Measurements from ENCODE around the gene BPIFB6. TPM values are rescaled to one million over a fixed set of nuclear protein-coding genes. Genes with fewer than 3 reads are reported as not detected.

Gene BPIFB6
- total RNA-seq = not detected
- long read RNA-seq = 0 reads

GRCh38 chr20:33031531-33031930 is at the start of gene BPIFB6:
Gene BPIFB6, plus strand, starts transcription at chr20:33031648. Its CDS starts 0 bp downstream, at chr20:33031648.
- ATAC-seq (ENCODE audit: poor library complexity) (no peak), DNase-seq (no peak)
- intact Hi-C loops (cut with DNase I) = no loop called here

DNA sequence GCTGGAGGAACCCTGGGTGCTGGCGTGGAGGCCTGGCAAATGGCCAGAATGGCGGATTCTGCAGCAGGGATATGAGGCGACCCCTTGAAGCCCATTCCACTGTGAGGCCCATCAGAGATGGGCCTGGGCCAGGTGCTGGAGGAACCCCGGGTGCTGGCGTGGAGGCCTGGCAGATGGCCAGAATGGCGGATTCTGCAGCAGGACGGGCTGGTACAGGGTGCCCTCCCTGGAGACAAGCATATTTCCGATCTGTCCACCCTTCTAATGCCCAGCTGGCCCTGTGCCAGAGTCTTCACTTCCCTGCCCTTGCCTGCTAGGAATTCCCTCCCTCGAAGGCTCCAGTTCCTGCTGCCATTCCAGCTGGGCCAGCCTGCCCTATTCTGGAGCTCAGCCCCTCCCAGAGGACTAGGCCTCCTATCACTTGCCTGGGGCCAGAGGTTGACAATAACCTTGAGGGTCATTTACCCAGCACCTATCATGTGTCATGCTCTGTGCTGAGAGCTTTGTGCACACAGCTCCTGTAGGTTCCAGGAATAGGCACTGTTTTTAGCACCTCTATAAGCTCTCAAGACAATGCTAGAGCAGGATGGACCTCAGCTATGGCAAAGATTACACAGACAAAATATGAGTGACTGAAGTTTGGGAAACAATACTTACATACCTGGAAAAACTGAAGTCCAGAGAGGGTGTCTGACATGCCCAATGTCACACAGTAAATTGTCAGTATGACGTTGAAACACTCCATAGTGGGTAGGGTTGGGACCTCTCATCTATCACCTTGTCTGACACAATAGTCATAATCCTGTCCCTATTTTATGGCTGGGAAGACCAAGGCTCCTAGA is 48.6 kb upstream of the BPIFB6 start:
- intact Hi-C loops (cut with DNase I) = no loop called here
- DNase-seq = peak; percentile 50
- peak; percentile 90 for ATAC-seq (ENCODE audit: poor library complexity)

DNA sequence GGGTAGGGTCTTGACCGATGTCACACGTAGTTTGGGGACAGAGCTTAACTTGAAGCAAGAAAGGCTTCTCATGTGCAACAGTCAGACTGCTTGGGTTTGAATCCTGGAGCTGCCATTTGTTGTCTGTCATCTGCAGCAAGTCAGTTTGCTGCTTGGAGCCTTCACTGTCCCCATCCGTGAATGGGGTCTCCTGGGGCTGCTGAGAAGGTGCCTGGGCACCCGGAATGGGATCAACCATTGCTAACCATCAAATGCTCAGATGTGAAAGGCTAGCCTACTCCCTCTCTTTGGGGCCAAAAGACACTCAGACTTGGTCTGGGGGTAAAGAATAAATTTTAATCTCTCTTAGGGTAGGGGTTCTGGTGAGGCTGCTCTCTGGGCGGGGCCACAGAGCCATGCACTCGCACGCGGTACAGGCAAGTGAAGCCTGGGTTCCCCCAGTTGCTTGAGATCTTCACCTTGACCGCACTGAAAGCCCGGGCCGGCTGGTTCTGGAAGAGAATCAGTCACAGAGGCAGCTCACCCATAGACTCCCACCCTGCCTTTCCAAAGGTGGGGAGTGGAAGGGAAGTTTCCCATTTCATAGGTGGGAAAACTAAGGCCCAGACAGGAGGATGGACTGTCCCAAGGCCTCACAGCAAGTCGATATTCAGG is 47.9 kb upstream of the BPIFB6 start:
- ATAC-seq (ENCODE audit: poor library complexity) (no peak), DNase-seq (no peak)
- intact Hi-C loops (cut with DNase I) = no loop called here

- intact Hi-C loops (cut with DNase I) = no loop called here
- ATAC-seq (ENCODE audit: poor library complexity) (no peak), DNase-seq (peak; percentile 22)
Observed at GRCh38 chr20:32984196-32984595, 47.3 kb upstream of the BPIFB6 start.

- intact Hi-C loops (cut with DNase I) = no loop called here
- ATAC-seq (ENCODE audit: poor library complexity) = no peak
- DNase-seq = peak; percentile 22
Observed at GRCh38 chr20:32984631-32985354, 46.7 kb upstream of the BPIFB6 start.

DNA sequence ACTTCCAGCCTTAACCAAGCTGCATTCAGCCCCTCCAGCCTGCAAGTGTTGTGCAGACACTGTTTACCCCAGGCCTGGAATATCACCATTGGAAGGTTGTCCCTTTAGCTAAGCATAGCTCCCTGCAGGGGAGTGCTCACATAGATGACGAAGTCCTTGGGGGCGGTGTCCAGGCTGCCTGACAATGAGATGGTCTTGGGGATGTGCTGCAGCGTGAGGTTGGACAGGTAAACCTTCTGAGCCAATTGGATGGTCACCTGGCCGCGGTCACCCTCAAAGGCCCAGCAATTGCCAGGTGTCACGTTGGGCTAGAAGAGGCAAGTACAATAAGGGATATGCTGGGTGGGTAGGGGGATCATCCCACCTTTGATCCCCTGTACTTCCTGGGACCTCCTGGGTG is 45.9 kb upstream of the BPIFB6 start:
- DNase-seq = peak; percentile 23
- no peak for ATAC-seq (ENCODE audit: poor library complexity)
- intact Hi-C loops (cut with DNase I) = no loop called here

DNA sequence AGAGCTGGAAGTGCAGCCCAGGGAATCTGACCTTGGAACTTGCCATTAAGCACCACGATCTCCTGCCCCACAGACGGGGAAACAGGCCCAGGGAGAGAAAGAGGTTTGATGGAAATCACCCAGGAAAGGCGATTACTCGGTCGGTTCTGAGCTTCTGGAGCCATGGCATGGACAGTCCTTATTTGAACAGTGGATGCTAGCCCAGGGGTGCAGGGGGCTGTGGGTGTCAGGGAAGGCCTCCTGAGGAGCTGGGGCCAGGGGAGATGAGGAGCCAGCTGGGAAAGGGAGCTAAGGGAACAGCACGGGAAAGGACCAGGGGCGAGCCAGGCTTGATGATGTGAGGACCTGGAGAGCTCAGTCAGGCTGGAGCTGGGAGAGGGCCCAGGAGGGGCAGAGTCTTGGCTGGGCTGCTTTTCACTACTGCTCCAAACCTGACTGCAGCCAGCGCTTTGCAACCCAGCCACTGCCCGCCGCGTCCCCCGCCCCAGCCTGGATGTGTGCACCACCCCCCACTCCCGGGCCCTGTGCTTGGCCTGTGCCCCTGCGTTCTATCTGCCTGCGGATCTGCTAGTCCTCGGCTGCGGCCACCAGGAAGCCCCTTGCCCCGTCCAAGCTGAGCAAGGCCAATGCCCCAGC is 45.0 kb upstream of the BPIFB6 start:
- intact Hi-C loops (cut with DNase I) = no loop called here
- ATAC-seq (ENCODE audit: poor library complexity) (no peak), DNase-seq (peak; percentile 13)

DNA sequence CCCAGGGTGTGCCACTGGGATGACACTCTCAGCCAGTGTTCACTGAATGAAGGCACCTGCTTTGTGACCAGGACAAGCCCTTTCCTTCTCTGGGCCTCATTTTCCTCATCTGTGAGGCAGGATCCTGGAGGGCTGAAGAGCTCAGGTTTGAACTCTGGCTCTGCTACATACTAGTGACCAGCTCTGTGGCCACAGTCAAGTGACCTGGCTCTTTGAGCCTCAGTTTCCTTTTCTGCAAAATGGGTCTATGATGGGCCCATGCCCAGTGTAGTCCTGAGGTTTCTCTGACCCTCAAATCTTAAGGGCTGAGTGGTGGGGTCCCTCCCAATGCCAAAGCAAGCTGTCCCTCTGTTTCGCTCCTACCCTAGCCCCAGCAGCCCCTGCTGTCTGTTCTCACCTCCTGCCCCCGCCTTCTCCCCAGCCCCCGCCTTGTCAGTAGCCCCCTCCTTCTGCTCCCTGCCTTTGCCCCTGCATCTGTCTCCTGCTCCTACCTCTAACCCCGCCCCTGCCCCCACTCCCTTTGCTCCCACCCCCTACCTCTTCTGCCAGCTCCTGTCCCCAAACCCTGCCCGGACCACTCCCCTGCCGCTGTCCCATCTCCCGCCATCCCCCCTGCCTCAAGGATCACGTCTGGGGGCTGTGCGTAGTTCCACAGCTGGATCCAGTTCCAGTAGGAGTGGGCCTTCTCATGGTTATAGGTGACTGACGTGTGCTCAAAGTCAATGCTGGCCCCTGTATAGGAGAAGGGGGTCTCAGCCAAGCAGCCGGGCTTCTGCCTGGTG is 44.2 kb upstream of the BPIFB6 start:
- DNase-seq (peak; percentile 21), ATAC-seq (ENCODE audit: poor library complexity) (no peak)
- intact Hi-C loops (cut with DNase I) = no loop called here

GRCh38 chr20:32988008-32988407 is 43.4 kb upstream of the BPIFB6 start:
- peak; percentile 74 for ATAC-seq (ENCODE audit: poor library complexity)
- DNase-seq = peak; percentile 66
- intact Hi-C loops (cut with DNase I) = no loop called here

DNA sequence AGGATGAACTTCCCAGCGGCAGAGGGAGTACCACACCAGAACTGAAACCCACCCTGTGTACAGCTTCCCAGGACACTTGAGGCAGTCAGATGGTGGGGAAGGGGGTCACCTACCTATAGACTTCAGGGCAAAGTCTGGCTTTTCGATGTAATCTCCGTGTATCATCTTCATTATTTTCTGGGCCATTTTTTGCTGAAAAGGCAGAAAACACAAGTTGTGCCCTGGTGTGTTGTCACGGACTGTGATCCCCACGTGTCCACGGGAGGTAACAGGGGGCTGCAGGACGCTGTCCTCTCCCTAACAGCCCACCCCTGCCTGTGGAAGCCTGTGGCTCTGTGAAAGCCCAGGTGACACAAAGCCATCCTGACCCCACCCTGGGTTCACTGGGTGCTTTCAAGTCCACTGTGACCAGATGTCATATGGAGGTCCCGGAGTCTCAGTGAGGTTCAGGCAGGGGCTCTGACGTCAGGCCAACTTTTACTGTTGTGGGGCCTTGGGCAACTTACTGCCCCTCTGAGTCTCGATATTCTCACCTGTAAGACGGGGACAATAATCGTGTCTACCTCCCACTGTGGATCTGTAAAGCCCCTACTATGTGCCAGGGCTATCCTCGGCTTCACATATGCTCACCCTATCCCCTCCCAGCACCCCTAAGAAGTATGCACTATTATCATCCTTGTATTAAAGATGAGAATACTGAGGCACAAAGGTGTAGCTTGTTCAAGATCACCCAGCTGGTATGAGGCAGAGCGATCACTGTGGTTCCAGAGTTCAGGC is 41.8 kb upstream of the BPIFB6 start:
- DNase-seq (peak; percentile 22), ATAC-seq (ENCODE audit: poor library complexity) (no peak)
- intact Hi-C loops (cut with DNase I) = no loop called here

- intact Hi-C loops (cut with DNase I) = no loop called here
- ATAC-seq (ENCODE audit: poor library complexity) (no peak), DNase-seq (no peak)
Observed at GRCh38 chr20:32990426-32990825, 41.0 kb upstream of the BPIFB6 start.

GRCh38 chr20:32991383-32991782 is 40.1 kb upstream of the BPIFB6 start:
- intact Hi-C loops (cut with DNase I) = no loop called here
- DNase-seq (peak; percentile 3), ATAC-seq (ENCODE audit: poor library complexity) (no peak)

GRCh38 chr20:32991792-32992641 is 39.4 kb upstream of the BPIFB6 start:
- ATAC-seq (ENCODE audit: poor library complexity) = no peak

DNA sequence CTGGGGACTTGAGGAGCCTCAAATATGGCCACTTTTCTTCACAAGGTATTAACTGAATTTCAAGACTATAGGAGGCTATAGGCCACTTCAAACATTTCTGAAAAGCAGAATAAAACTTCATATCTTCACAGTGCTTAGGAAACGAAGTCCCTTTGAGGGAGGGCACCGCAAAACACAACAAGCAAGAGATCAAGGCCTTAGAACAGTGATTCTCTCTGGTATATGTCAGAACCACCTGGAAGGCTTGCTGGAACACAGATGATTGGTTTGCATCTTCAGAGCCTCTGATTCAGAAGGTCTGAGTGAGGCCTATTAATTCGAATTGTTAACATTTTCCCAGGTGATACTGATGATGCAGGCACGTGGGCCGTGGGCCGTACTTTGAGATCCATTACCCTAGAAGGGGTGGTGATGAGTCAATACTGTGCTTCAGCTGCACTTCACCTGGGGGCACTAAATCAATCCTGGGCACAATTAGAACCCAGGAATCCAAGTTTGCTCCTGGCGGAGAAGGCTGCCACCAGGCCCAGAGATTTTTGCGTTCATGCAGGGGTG is 37.9 kb upstream of the BPIFB6 start:
- no peak for ATAC-seq (ENCODE audit: poor library complexity)
- intact Hi-C loops (cut with DNase I) = no loop called here
- DNase-seq = peak; percentile 6

More at GRCh38 chr20:32991792-32992641, 39.4 kb upstream of the BPIFB6 start:
- intact Hi-C loops (cut with DNase I) = no loop called here
- peak; percentile 0 for DNase-seq

DNA sequence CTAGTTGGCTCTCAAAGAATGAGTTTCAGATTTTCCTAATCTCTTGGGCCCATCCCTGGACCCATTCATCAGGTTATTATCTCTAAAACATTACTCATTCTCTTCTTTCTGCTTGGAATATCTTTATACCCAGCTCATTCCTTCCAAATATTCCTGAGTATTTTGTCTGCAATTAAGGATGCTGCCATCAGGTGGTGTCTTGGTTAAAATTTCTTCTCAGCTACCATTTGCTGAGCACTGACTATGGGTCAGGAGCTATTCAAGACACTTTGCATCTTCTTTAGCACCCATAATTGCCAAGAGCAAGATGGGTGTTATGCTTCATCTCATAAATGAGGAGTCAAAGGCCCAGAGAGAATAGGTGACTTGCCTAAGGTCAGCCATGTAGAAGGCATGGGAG is 35.6 kb upstream of the BPIFB6 start:
- intact Hi-C loops (cut with DNase I) = no loop called here
- no peak for DNase-seq
- ATAC-seq (ENCODE audit: poor library complexity) = no peak

GRCh38 chr20:32997431-32997830 is 34.0 kb upstream of the BPIFB6 start:
- intact Hi-C loops (cut with DNase I) = no loop called here
- DNase-seq (no peak), ATAC-seq (ENCODE audit: poor library complexity) (no peak)
